ENCODE results near the gene SLC26A9.

SLC26A9 gene

DNA sequence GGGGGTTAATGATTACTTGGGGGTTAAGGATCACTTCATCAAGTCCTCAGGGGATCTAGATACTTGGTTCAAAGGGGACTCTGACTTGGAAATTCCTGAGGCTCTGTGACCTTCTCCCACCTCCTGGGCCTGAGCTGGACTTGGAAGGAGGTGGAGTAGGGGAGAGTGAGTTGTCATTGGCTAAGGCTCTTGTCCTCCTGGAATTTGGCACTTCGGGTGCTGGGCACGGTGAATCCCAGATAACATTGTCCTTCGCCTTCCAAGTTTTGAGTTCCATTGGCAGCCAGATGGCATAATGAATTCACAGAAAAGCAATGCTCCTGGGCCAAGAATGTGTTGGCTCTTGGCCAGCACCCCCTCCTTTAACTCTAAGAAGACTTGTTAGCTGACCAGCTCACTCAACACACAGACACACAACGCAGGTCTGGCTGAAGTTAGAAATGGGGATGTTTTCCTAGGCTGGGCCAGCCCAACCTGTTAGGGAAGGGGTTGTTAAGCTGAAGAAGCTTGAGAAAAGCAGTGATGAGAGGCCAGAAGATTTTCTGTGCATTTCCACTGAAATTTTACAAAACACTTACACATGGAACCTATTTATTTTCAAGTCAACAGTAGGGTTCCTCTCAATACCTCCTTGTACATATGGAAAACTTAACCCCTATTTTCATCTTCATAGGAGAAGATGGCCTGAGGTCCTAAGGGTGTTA, 29.7 kb downstream of the SLC26A9 start:
- TF ChIP-seq, protein P1, sequence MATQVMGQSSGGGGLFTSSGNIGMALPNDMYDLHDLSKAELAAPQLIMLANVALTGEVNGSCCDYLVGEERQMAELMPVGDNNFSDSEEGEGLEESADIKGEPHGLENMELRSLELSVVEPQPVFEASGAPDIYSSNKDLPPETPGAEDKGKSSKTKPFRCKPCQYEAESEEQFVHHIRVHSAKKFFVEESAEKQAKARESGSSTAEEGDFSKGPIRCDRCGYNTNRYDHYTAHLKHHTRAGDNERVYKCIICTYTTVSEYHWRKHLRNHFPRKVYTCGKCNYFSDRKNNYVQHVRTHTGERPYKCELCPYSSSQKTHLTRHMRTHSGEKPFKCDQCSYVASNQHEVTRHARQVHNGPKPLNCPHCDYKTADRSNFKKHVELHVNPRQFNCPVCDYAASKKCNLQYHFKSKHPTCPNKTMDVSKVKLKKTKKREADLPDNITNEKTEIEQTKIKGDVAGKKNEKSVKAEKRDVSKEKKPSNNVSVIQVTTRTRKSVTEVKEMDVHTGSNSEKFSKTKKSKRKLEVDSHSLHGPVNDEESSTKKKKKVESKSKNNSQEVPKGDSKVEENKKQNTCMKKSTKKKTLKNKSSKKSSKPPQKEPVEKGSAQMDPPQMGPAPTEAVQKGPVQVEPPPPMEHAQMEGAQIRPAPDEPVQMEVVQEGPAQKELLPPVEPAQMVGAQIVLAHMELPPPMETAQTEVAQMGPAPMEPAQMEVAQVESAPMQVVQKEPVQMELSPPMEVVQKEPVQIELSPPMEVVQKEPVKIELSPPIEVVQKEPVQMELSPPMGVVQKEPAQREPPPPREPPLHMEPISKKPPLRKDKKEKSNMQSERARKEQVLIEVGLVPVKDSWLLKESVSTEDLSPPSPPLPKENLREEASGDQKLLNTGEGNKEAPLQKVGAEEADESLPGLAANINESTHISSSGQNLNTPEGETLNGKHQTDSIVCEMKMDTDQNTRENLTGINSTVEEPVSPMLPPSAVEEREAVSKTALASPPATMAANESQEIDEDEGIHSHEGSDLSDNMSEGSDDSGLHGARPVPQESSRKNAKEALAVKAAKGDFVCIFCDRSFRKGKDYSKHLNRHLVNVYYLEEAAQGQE (IDR thresholded peaks at IDR 0.05; ENCODE audit: insufficient read depth in 1 of 2, low read depth in 2 of 2, low read length in 2 of 2): no peak
- TF ChIP-seq TAF1 (IDR thresholded peaks at IDR 0.05; ENCODE audit: borderline replicate concordance, insufficient read depth, low read length): no peak
- TF ChIP-seq FOXP2 (optimal IDR thresholded peaks at IDR 0.05; ENCODE audit: borderline replicate concordance, extremely low read depth, extremely low read length, insufficient read depth): no peak
- TF ChIP-seq POLR2AphosphoS5 (IDR thresholded peaks at IDR 0.05; ENCODE audit: low read depth, low read length): no peak

DNA sequence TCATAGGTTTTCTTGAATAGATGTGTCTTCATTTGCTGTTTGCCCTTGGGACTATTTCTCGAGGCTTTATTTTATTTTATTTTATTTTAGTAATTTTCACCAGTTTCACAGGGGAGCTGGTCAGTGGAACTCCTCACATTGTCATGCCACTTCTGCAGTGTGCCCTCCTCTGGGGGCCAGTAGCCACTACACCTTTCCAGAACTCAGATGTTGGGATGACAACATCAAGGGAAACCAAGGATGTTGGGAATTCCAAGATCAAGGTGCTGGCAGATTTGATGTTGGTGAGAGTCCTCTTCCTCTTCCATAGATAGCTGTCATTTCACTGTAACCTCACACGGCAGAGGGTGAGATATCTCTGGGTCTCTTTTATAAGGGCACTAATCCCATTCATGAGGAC, 35.5 kb downstream of the SLC26A9 start:
- no peak for TF ChIP-seq TAF1 (IDR thresholded peaks at IDR 0.05; ENCODE audit: borderline replicate concordance, insufficient read depth, low read length)
- TF ChIP-seq, protein P1 (IDR thresholded peaks at IDR 0.05; ENCODE audit: insufficient read depth in 1 of 2, low read depth in 2 of 2, low read length in 2 of 2): no peak
- TF ChIP-seq FOXP2 (optimal IDR thresholded peaks at IDR 0.05; ENCODE audit: borderline replicate concordance, extremely low read depth, extremely low read length, insufficient read depth): no peak
- no peak for TF ChIP-seq POLR2AphosphoS5 (IDR thresholded peaks at IDR 0.05; ENCODE audit: low read depth, low read length)
- no peak for TF ChIP-seq SIN3A (IDR thresholded peaks at IDR 0.05; ENCODE audit: borderline replicate concordance, insufficient read depth, low read length)

- TF ChIP-seq, protein P1 (IDR thresholded peaks at IDR 0.05; ENCODE audit: insufficient read depth in 1 of 2, low read depth in 2 of 2, low read length in 2 of 2): no peak
- TF ChIP-seq FOXP2 (optimal IDR thresholded peaks at IDR 0.05; ENCODE audit: borderline replicate concordance, extremely low read depth, extremely low read length, insufficient read depth) (no peak), SIN3A (IDR thresholded peaks at IDR 0.05; ENCODE audit: borderline replicate concordance, insufficient read depth, low read length) (no peak), POLR2AphosphoS5 (IDR thresholded peaks at IDR 0.05; ENCODE audit: low read depth, low read length) (no peak), TAF1 (IDR thresholded peaks at IDR 0.05; ENCODE audit: borderline replicate concordance, insufficient read depth, low read length) (no peak)
These were observed 46.9 kb downstream of the SLC26A9 start for GRCh38 chr1:205896351-205896750.

DNA sequence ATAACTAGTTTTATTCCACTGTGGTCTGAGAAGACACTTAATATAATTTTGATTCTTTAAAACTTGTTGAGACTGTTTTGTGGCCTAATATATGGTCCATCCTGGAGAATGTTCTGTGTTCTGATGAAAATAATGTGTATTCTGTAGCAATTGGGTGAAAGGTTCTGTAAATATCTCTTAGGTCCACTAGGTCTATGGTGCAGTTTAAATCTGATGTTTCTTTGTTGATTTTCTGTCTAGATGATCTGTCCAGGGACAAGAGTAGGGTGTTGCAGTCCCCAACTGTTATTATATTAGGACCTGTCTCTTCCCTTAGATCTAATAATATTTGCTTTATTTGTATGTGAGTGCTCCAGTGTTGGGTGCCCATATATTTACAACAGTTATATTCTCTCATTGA, 59.5 kb downstream of the SLC26A9 start:
- TF ChIP-seq FOXP2 (optimal IDR thresholded peaks at IDR 0.05; ENCODE audit: borderline replicate concordance, extremely low read depth, extremely low read length, insufficient read depth): no peak
- TF ChIP-seq SIN3A (IDR thresholded peaks at IDR 0.05; ENCODE audit: borderline replicate concordance, insufficient read depth, low read length): no peak
- no peak for TF ChIP-seq POLR2AphosphoS5 (IDR thresholded peaks at IDR 0.05; ENCODE audit: low read depth, low read length)
- TF ChIP-seq, protein P1 (IDR thresholded peaks at IDR 0.05; ENCODE audit: insufficient read depth in 1 of 2, low read depth in 2 of 2, low read length in 2 of 2): no peak
- no peak for TF ChIP-seq TAF1 (IDR thresholded peaks at IDR 0.05; ENCODE audit: borderline replicate concordance, insufficient read depth, low read length)

All from PFSK-1 (cell line).